Measurements from ENCODE around the gene PRPF8. TPM values are rescaled to one million over a fixed set of nuclear protein-coding genes. Genes with fewer than 3 reads are reported as not detected.

The PRPF8 gene
- polyA plus RNA-seq, 1 of the 3 experiments (the other 2 are of a cell fraction) = 149 TPM

GRCh38 chr17:1718362-1719165 is 33.9 kb upstream of the PRPF8 start:
- peak overlapping the region in 1 of 2 experiments; percentile 87; a peak in 2 of 4 replicates for H3K4me3 ChIP-seq (ENCODE audit: low read depth in 2 of 2, low read length in 1 of 2)
- TF ChIP-seq MEF2A (IDR thresholded peaks at IDR 0.05; ENCODE audit: borderline replicate concordance, low read depth) = no peak
- no peak for TF ChIP-seq RXRA (IDR thresholded peaks at IDR 0.05; ENCODE audit: borderline replicate concordance, low read depth)
- no peak for TF ChIP-seq USF2 (IDR thresholded peaks at IDR 0.05; ENCODE audit: borderline replicate concordance, low read depth, low read length)
- no peak for TF ChIP-seq FOXM1 (IDR thresholded peaks at IDR 0.05; ENCODE audit: low read depth)
- no peak for TF ChIP-seq IRF3 (IDR thresholded peaks at IDR 0.05; ENCODE audit: low read depth, low read length)
- TF ChIP-seq USF1 (IDR thresholded peaks at IDR 0.05; ENCODE audit: borderline replicate concordance, low read depth) = no peak
- no peak for TF ChIP-seq MXI1 (IDR thresholded peaks at IDR 0.05; ENCODE audit: low read depth, low read length)
- TF ChIP-seq JUND (IDR thresholded peaks at IDR 0.05) = no peak
- no peak for TF ChIP-seq REST (IDR thresholded peaks at IDR 0.05; ENCODE audit: low read depth, low read length)
- no peak for TF ChIP-seq SMC3 (IDR thresholded peaks at IDR 0.05; ENCODE audit: low read depth, low read length)
- TF ChIP-seq GATA2 (CRISPR knock-in tag; IDR thresholded peaks at IDR 0.05) = no peak
- no peak for TF ChIP-seq YY1 (IDR thresholded peaks at IDR 0.05; ENCODE audit: low read depth)
- no peak for TF ChIP-seq CHD2 (IDR thresholded peaks at IDR 0.05; ENCODE audit: low read length, partially characterized antibody)
- TF ChIP-seq ELF1 (IDR thresholded peaks at IDR 0.05) = no peak
- no peak for TF ChIP-seq TCF12 (IDR thresholded peaks at IDR 0.05)
- TF ChIP-seq TEAD4 (IDR thresholded peaks at IDR 0.05; ENCODE audit: borderline replicate concordance, insufficient read depth) = no peak
- no peaks in the 10 kb centered on the region for H3K9me2 ChIP-seq
- no peak for DNase-seq
- ChIA-PET CTCF (interaction anchor here (0.6 to 8.4 kb wide), 6 partner anchors 49 to 190 kb away, joined by 3 to 112 read pairs (median 6); no protein-coding TSS in a partner anchor), POLR2A (interaction anchor here (3.6 kb wide), 1 partner anchor 44 kb away, joined by 24 read pairs; the partner anchor contains the start of gene SERPINF1)
- H3K27ac ChIP-seq (ENCODE audit: low read depth in 2 of 2, low read length in 1 of 2) = peak overlapping the region; percentile 99 to 100; a peak in 3 of 4 replicates
- peak overlapping the region; percentile 100; the same call in 1 of the 2 replicates for H3K9ac ChIP-seq
- H3K4me2 ChIP-seq = peak overlapping the region; percentile 95
- H3K27me3 ChIP-seq (ENCODE audit: insufficient read depth) = no peaks in the 10 kb centered on the region
- no peaks in the 10 kb centered on the region for H3K9me3 ChIP-seq
- H3F3A ChIP-seq (replicated peaks; ENCODE audit: insufficient read depth) = peaks cover 34% of the 10 kb centered on the region
- peaks cover 35% of the 10 kb centered on the region for H3K79me2 ChIP-seq (ENCODE audit: insufficient read depth)
- WGBS (ENCODE audit: low lambda C conversion rate) = 89% methylated on average over 18 of the region's 19 CpGs
- H4K20me1 ChIP-seq (ENCODE audit: insufficient read depth) = peaks cover 17% of the 10 kb centered on the region
- no peak overlapping the region for H2AFZ ChIP-seq (ENCODE audit: low read depth)
- peaks cover 6 to 31% of the 10 kb centered on the region in 2 experiments; a peak in 3 of 4 replicates for H3K4me1 ChIP-seq (ENCODE audit: control insufficient read depth in 1 of 2, insufficient read depth in 2 of 2, low read depth in 1 of 2, low read length in 1 of 2)
- H3K36me3 ChIP-seq (replicated peaks in 1 of 2; ENCODE audit: control insufficient read depth in 1 of 2, insufficient read depth in 2 of 2, low read length in 1 of 2) = peaks cover 2 to 3% of the 10 kb centered on the region in 2 experiments
